Loucy (cell line): ENCODE results near the gene SH3BP4.

Experiments used
- H2AFZ ChIP-seq: fragments of 200-600 bp; sonication (generic); 2 replicates; pipeline ENCODE4 v1.6.0; 2016; ENCODE audit warnings: antibody characterized with exemption, mild to moderate bottlenecking, low read length, moderate library complexity
- H3F3A ChIP-seq: fragments of 200-600 bp; 2 replicates; pipeline ENCODE4 v1.6.0; 2016; ENCODE audit warnings: antibody characterized with exemption, low read depth, mild to moderate bottlenecking
- H3K27me3 ChIP-seq: fragments of 200-600 bp; sonication (generic); 2 replicates; pipeline ENCODE4 v1.6.1; 2014; ENCODE audit warnings: low read length, mild to moderate bottlenecking; ENCODE audit not compliant: insufficient read depth, poor library complexity, severe bottlenecking
- H3K36me3 ChIP-seq: fragments of 200-600 bp; sonication (generic); 2 replicates; pipeline ENCODE4 v1.6.1; 2016; ENCODE audit warnings: low read length; ENCODE audit not compliant: insufficient read depth
- H3K4me1 ChIP-seq: fragments of 200-600 bp; sonication (generic); 2 replicates; pipeline ENCODE4 v1.5.1; 2014; ENCODE audit warnings: low read length, mild to moderate bottlenecking; ENCODE audit not compliant: insufficient read depth, poor library complexity, severe bottlenecking
- H3K4me2 ChIP-seq: fragments of 200-600 bp; sonication (generic); 2 replicates; pipeline ENCODE4 v1.6.0; 2014; ENCODE audit warnings: antibody characterized with exemption, low read length, low read depth, mild to moderate bottlenecking; ENCODE audit not compliant: poor library complexity, severe bottlenecking
- H3K4me3 ChIP-seq: fragments of 200-600 bp; sonication (generic); 2 replicates; pipeline ENCODE4 v1.5.1; 2014; ENCODE audit warnings: low read length, mild to moderate bottlenecking, mixed read lengths; ENCODE audit not compliant: poor library complexity, severe bottlenecking
- H3K79me2 ChIP-seq: fragments of 200-600 bp; sonication (generic); 2 replicates; pipeline ENCODE4 v1.6.1; 2014; ENCODE audit warnings: low read length; ENCODE audit not compliant: insufficient read depth
- H3K9ac ChIP-seq: fragments of 200-600 bp; sonication (generic); 2 replicates; pipeline ENCODE4 v1.6.0; 2014; ENCODE audit warnings: mild to moderate bottlenecking, low read depth, low read length, moderate library complexity; ENCODE audit not compliant: poor library complexity, severe bottlenecking
- H3K9me2 ChIP-seq: fragments of 200-600 bp; sonication (generic); replicated peaks from 2 replicates; pipeline ENCODE4 v1.6.1; 2016; ENCODE audit warnings: low read depth, low read length, mixed read lengths
- H3K9me3 ChIP-seq: fragments of 200-600 bp; sonication (generic); 2 replicates; pipeline ENCODE4 v1.6.1; 2014; ENCODE audit warnings: mild to moderate bottlenecking, antibody characterized with exemption, low read length, low read depth; ENCODE audit not compliant: insufficient read depth
- H4K20me1 ChIP-seq: fragments of 200-600 bp; sonication (generic); 2 replicates; pipeline ENCODE4 v1.6.0; 2014; ENCODE audit warnings: antibody characterized with exemption, low read length, mild to moderate bottlenecking; ENCODE audit not compliant: insufficient read depth, poor library complexity, severe bottlenecking
- EZH2phosphoT487 ChIP-seq: fragments of 200-600 bp; IDR thresholded peaks from 2 replicates; pipeline ENCODE4 v1.6.1; 2018; ENCODE audit warnings: antibody characterized with exemption, mild to moderate bottlenecking, moderate library complexity, borderline replicate concordance
- TF ChIP-seq, protein P1 (sequence below): fragments of 200-600 bp; sonication (generic); conservative IDR thresholded peaks from 2 replicates; pipeline ENCODE4 v1.5.1; 2014; ENCODE audit warnings: mild to moderate bottlenecking, antibody characterized with exemption, low read length

Gene SH3BP4

DNA sequence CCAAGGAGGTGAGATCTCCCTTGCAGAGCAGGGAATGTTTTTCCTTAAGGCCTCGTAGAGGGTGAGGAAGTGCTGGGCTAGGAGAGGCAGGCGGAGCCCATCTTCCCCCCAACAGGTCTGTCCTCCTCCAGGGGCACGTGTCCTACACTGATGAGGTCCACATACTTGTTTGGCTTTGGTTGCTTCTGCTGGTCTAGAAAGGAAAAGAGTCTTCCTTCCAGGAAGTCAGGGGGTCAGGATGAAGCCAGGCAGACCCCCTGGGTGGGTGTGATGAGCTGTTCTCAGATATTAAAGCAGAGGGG is 6.0 kb downstream of the SH3BP4 start:
- H3K79me2 ChIP-seq, result no peaks in the 10 kb centered on the region
- H2AFZ ChIP-seq, result no peak overlapping the region
- H3K9ac ChIP-seq, result no peak overlapping the region
- no peaks in the 10 kb centered on the region for H3K9me3 ChIP-seq
- no peaks in the 10 kb centered on the region for H3K27me3 ChIP-seq
- H3K4me3 ChIP-seq, result no peak overlapping the region
- H4K20me1 ChIP-seq, result no peaks in the 10 kb centered on the region
- H3F3A ChIP-seq, result no peaks in the 10 kb centered on the region
- no peaks in the 10 kb centered on the region for H3K9me2 ChIP-seq
- no peaks in the 10 kb centered on the region for H3K36me3 ChIP-seq
- no peak overlapping the region for H3K4me2 ChIP-seq
- no peaks in the 10 kb centered on the region for H3K4me1 ChIP-seq
- TF ChIP-seq EZH2phosphoT487, result no peak
- TF ChIP-seq, protein P1, sequence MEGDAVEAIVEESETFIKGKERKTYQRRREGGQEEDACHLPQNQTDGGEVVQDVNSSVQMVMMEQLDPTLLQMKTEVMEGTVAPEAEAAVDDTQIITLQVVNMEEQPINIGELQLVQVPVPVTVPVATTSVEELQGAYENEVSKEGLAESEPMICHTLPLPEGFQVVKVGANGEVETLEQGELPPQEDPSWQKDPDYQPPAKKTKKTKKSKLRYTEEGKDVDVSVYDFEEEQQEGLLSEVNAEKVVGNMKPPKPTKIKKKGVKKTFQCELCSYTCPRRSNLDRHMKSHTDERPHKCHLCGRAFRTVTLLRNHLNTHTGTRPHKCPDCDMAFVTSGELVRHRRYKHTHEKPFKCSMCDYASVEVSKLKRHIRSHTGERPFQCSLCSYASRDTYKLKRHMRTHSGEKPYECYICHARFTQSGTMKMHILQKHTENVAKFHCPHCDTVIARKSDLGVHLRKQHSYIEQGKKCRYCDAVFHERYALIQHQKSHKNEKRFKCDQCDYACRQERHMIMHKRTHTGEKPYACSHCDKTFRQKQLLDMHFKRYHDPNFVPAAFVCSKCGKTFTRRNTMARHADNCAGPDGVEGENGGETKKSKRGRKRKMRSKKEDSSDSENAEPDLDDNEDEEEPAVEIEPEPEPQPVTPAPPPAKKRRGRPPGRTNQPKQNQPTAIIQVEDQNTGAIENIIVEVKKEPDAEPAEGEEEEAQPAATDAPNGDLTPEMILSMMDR, result no peak

DNA sequence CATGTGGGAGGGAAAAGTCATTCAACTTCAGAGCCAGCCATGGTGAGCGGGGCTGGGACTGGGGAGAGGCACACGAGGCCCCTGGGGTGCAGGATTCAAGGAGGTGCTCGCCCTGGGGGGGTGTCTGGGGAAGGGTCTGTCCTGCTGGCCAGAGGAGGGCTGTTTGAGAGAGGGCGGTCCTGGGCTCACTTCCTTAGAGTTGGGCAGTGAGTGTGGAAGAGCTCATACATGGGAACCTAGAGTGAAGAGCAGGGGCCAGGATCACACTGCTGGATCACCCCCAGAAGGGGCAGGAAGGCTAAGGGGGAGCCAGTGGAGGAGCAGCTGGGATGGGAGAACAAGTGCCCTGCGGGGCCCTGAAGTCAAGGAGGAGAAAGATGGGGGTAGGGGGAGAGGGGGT is 6.5 kb downstream of the SH3BP4 start:
- TF ChIP-seq EZH2phosphoT487, result no peak
- TF ChIP-seq, protein P1, result no peak
- H3K4me2 ChIP-seq, result no peak overlapping the region
- H3F3A ChIP-seq, result no peaks in the 10 kb centered on the region
- H3K9ac ChIP-seq, result no peak overlapping the region
- no peak overlapping the region for H2AFZ ChIP-seq
- H4K20me1 ChIP-seq, result no peaks in the 10 kb centered on the region
- H3K9me3 ChIP-seq, result no peaks in the 10 kb centered on the region
- H3K27me3 ChIP-seq, result no peaks in the 10 kb centered on the region
- no peaks in the 10 kb centered on the region for H3K36me3 ChIP-seq
- no peaks in the 10 kb centered on the region for H3K4me1 ChIP-seq
- H3K9me2 ChIP-seq, result no peaks in the 10 kb centered on the region
- no peak overlapping the region for H3K4me3 ChIP-seq
- H3K79me2 ChIP-seq, result no peaks in the 10 kb centered on the region

DNA sequence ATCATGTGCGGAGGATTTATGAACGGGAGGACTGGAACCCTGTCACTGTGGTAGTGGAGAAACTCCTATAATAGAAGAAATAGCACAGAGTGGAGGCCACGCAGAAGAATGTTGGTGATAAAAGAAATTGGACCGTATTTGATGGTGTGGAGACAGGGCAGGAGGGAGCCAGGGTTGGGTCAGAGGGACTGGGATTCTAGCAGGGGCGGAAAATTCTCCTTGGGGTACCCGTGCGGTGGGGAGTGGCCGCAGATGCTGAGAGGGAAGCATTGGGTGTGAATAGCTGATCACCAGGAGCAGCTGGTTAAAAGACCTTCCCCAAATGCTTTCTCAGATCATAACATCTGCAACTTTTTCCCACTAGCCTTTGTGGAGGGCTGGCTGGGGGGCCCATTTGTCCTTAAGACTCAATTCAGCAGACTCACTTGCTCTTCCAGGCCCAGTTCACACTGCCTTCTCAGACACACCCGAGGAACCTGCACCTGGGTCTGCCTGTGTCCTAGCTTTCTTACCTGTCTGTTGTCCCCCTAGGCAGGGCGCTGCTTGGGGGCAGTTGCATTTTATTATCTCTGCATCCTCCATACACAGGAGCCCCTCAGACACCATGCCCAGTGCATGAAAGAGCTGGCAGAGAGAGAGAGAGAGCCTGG is 7.1 kb downstream of the SH3BP4 start:
- TF ChIP-seq EZH2phosphoT487, result no peak
- TF ChIP-seq, protein P1, result no peak
- no peaks in the 10 kb centered on the region for H3K36me3 ChIP-seq
- H3K9ac ChIP-seq, result no peak overlapping the region
- H3F3A ChIP-seq, result no peaks in the 10 kb centered on the region
- no peaks in the 10 kb centered on the region for H3K9me3 ChIP-seq
- H3K4me2 ChIP-seq, result no peak overlapping the region
- H2AFZ ChIP-seq, result no peak overlapping the region
- no peaks in the 10 kb centered on the region for H4K20me1 ChIP-seq
- H3K4me3 ChIP-seq, result no peak overlapping the region
- H3K79me2 ChIP-seq, result no peaks in the 10 kb centered on the region
- H3K27me3 ChIP-seq, result no peaks in the 10 kb centered on the region
- no peaks in the 10 kb centered on the region for H3K4me1 ChIP-seq
- H3K9me2 ChIP-seq, result no peaks in the 10 kb centered on the region
